Endodermal cell (in vitro differentiated cells): ENCODE results near the gene R3HDM4. TPM values are rescaled to one million over a fixed set of nuclear protein-coding genes. Genes with fewer than 3 reads are reported as not detected.

Experiments used
- DNase-seq: peaks from one replicate; pipeline ENCODE4 v3.0.0-alpha.2; 2017
- H3K27ac ChIP-seq: 2 replicates; pipeline ENCODE4 v1.5.1; 2013; ENCODE audit warnings: mild to moderate bottlenecking, low read depth, low read length, moderate library complexity
- H3K27me3 ChIP-seq: 2 replicates; pipeline ENCODE4 v1.6.1; 2013; ENCODE audit warnings: mild to moderate bottlenecking, low read length, moderate library complexity; ENCODE audit not compliant: insufficient read depth, control insufficient read depth, poor library complexity, severe bottlenecking
- H3K36me3 ChIP-seq: 2 replicates; pipeline ENCODE4 v1.7.0; 2013; ENCODE audit warnings: mild to moderate bottlenecking, low read length, moderate library complexity; ENCODE audit not compliant: control insufficient read depth, insufficient read depth
- H3K4me1 ChIP-seq: one replicate; pipeline ENCODE4 v1.7.0; 2013; ENCODE audit warnings: low read length; ENCODE audit not compliant: control insufficient read depth, insufficient read depth
- H3K4me3 ChIP-seq: 2 replicates; pipeline ENCODE4 v1.5.1; 2013; ENCODE audit warnings: mild to moderate bottlenecking, low read length, moderate library complexity
- H3K9ac ChIP-seq: 2 replicates; pipeline ENCODE4 v1.6.1; 2013; ENCODE audit warnings: mild to moderate bottlenecking, low read length, moderate library complexity; ENCODE audit not compliant: poor library complexity, severe bottlenecking; ENCODE audit errors: extremely low read depth
- H3K9me3 ChIP-seq: 2 replicates; pipeline ENCODE4 v1.6.1; 2013; ENCODE audit warnings: mild to moderate bottlenecking, low read length, moderate library complexity; ENCODE audit not compliant: control insufficient read depth
- H3K27ac Mint-ChIP-seq: 2 replicates; pipeline ENCODE4 v1.8.0; 2020; ENCODE audit warnings: mixed read lengths
- H3K27me3 Mint-ChIP-seq: 2 replicates; pipeline ENCODE4 v1.8.0; 2021; ENCODE audit warnings: mild to moderate bottlenecking, mixed read lengths; ENCODE audit not compliant: insufficient read depth
- H3K36me3 Mint-ChIP-seq: 2 replicates; pipeline ENCODE4 v1.8.0; 2020; ENCODE audit warnings: low read depth, mixed read lengths
- H3K4me1 Mint-ChIP-seq: 2 replicates; pipeline ENCODE4 v1.8.0; 2020; ENCODE audit warnings: mixed read lengths
- H3K4me3 Mint-ChIP-seq: 2 replicates; pipeline ENCODE4 v1.8.0; 2020; ENCODE audit warnings: mild to moderate bottlenecking, moderate library complexity, mixed read lengths
- H3K9me3 Mint-ChIP-seq: 2 replicates; pipeline ENCODE4 v1.8.0; 2020; ENCODE audit warnings: mild to moderate bottlenecking, mixed read lengths
- WGBS, 2 experiments: methylation state at CpG; one replicate each; pipeline versions ENCODE4 v1.1.5 to v1.1.7; 2013; ENCODE audit warnings: missing lambda C conversion rate in 2 of 2, mixed read lengths in 1 of 2; ENCODE audit not compliant: insufficient coverage in 1 of 2, insufficient read length in 1 of 2; 5-methylcytosine and 5-hydroxymethylcytosine counted together
- total RNA-seq, 2 donors: library from RNA; stranded (reverse); fragmentation: NEBNext Ultra II Directional in 1 of 2; extraction: Animal tissue kit (Norgen Biotek cat#: 25700) in 1 of 2; gene quantifications; 2 replicates in 1 of 2; 3 replicates in 1 of 2; pipeline ENCODE4 v1.2.1, GENCODE V29; 2021
- TF ChIP-seq, protein P1 (sequence below): fragments of 200-600 bp; sonication (generic); conservative IDR thresholded peaks from 2 replicates; pipeline ENCODE4 v1.5.0; 2021; ENCODE audit warnings: antibody characterized with exemption, mild to moderate bottlenecking

The R3HDM4 gene
- total RNA-seq, 2 donors from 2014 or later, result 61.1 to 64.7 TPM

DNA sequence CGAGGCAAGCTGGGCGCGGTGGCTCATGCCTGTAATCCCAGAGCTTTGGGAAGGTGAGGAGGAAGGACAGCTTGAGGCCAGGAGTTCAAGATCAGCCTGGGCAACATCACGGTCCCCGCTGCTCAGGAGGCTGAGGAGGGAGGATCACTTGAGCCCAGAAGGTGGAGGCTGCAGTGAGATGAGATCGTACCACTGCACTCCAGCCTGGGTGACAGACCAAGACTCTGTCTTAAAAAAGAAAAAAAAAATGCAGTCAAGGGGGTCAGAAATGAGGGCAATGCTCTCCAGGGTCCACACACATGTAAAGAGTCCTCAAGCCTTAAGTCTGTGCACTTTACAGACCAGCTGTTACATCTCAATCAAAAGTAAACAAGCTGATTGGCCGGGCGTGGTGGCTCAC, 8.5 kb downstream of the R3HDM4 start:
- Histone ChIP-seq H3K27ac (no peak overlapping the region), H3K36me3 (peaks cover 12% of the 10 kb centered on the region), H3K4me1 (no peaks in the 10 kb centered on the region), H3K9ac (no peak overlapping the region), H3K27me3 (no peaks in the 10 kb centered on the region), H3K4me3 (no peak overlapping the region), H3K9me3 (no peaks in the 10 kb centered on the region)
- Mint-ChIP-seq H3K27ac (no peak overlapping the region), H3K4me1 (peaks cover 7% of the 10 kb centered on the region), H3K27me3 (no peaks in the 10 kb centered on the region), H3K36me3 (peaks cover 15% of the 10 kb centered on the region), H3K4me3 (no peak overlapping the region), H3K9me3 (no peaks in the 10 kb centered on the region)
- no peak for DNase-seq
- TF ChIP-seq, protein P1, sequence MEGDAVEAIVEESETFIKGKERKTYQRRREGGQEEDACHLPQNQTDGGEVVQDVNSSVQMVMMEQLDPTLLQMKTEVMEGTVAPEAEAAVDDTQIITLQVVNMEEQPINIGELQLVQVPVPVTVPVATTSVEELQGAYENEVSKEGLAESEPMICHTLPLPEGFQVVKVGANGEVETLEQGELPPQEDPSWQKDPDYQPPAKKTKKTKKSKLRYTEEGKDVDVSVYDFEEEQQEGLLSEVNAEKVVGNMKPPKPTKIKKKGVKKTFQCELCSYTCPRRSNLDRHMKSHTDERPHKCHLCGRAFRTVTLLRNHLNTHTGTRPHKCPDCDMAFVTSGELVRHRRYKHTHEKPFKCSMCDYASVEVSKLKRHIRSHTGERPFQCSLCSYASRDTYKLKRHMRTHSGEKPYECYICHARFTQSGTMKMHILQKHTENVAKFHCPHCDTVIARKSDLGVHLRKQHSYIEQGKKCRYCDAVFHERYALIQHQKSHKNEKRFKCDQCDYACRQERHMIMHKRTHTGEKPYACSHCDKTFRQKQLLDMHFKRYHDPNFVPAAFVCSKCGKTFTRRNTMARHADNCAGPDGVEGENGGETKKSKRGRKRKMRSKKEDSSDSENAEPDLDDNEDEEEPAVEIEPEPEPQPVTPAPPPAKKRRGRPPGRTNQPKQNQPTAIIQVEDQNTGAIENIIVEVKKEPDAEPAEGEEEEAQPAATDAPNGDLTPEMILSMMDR, result no peak
- WGBS, 2 experiments, result 94 to 97% methylated on average over 7 to 8 of the region's 8 CpGs

GRCh38 chr19:903266-903797, 9.7 kb downstream of the R3HDM4 start:
- Histone ChIP-seq H3K27me3 (no peaks in the 10 kb centered on the region), H3K9ac (no peak overlapping the region), H3K4me1 (no peaks in the 10 kb centered on the region), H3K36me3 (peaks cover 12% of the 10 kb centered on the region), H3K27ac (no peak overlapping the region), H3K9me3 (no peaks in the 10 kb centered on the region), H3K4me3 (no peak overlapping the region)
- DNase-seq, result peak; percentile 48
- Mint-ChIP-seq H3K9me3 (no peaks in the 10 kb centered on the region), H3K27me3 (no peaks in the 10 kb centered on the region), H3K27ac (no peak overlapping the region), H3K4me3 (no peak overlapping the region), H3K4me1 (peaks cover 3% of the 10 kb centered on the region), H3K36me3 (peaks cover 18% of the 10 kb centered on the region)
- WGBS, 2 experiments, result 81 to 84% methylated on average over 19 to 31 of the region's 32 CpGs
- TF ChIP-seq, protein P1, result no peak

GRCh38 chr19:902446-903226, 10.4 kb downstream of the R3HDM4 start:
- TF ChIP-seq, protein P1, result no peak
- WGBS, 2 experiments, result 92 to 96% methylated on average over 12 to 14 of the region's 14 CpGs
- peak overlapping the region; percentile 39 for H3K27ac Mint-ChIP-seq
- no peaks in the 10 kb centered on the region for H3K9me3 Mint-ChIP-seq
- H3K4me3 Mint-ChIP-seq, result no peak overlapping the region
- no peak for DNase-seq
- Histone ChIP-seq H3K9ac (no peak overlapping the region), H3K4me3 (no peak overlapping the region), H3K9me3 (no peaks in the 10 kb centered on the region), H3K27me3 (no peaks in the 10 kb centered on the region), H3K4me1 (no peaks in the 10 kb centered on the region), H3K36me3 (peaks cover 12% of the 10 kb centered on the region), H3K27ac (no peak overlapping the region)
- no peaks in the 10 kb centered on the region for H3K27me3 Mint-ChIP-seq
- peaks cover 20% of the 10 kb centered on the region for H3K36me3 Mint-ChIP-seq
- peaks cover 3% of the 10 kb centered on the region for H3K4me1 Mint-ChIP-seq
